GM12875 (cell line): ENCODE results near the gene ITGA1.

Experiments
- H3K4me3 ChIP-seq: one replicate; pipeline ENCODE4 v1.5.1; 2011; ENCODE audit warnings: low read depth, low read length, control low read depth
- TF ChIP-seq, protein P1 (sequence below): IDR thresholded peaks from 2 replicates; pipeline ENCODE4 v1.5.1; 2011; ENCODE audit warnings: low read depth, mild to moderate bottlenecking, control low read depth, inconsistent platforms, low read length, moderate library complexity, borderline replicate concordance; ENCODE audit not compliant: insufficient read depth

The ITGA1 gene

GRCh38 chr5:52898961-52899680 lies 111.4 kb downstream of the ITGA1 start:
- no peak overlapping the region for H3K4me3 ChIP-seq
- TF ChIP-seq, protein P1, sequence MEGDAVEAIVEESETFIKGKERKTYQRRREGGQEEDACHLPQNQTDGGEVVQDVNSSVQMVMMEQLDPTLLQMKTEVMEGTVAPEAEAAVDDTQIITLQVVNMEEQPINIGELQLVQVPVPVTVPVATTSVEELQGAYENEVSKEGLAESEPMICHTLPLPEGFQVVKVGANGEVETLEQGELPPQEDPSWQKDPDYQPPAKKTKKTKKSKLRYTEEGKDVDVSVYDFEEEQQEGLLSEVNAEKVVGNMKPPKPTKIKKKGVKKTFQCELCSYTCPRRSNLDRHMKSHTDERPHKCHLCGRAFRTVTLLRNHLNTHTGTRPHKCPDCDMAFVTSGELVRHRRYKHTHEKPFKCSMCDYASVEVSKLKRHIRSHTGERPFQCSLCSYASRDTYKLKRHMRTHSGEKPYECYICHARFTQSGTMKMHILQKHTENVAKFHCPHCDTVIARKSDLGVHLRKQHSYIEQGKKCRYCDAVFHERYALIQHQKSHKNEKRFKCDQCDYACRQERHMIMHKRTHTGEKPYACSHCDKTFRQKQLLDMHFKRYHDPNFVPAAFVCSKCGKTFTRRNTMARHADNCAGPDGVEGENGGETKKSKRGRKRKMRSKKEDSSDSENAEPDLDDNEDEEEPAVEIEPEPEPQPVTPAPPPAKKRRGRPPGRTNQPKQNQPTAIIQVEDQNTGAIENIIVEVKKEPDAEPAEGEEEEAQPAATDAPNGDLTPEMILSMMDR, result no peak

DNA sequence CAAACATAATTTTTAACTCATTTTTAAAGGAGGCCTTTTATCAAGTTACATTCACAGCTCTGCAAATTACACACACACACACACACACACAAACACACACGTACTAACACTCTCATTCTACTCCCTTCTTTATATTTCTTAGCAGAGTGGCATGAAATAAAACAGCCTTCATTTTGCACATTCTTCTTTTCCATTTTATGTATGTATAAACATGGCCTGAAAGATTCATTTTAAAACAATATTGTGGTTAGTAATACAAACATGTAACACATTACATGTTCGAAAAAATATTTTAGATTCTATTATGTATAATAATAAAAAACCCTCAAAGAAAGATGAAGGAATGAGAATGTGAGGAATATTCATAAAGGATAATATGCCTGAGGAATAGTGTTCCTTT lies 115.4 kb downstream of the ITGA1 start:
- H3K4me3 ChIP-seq, result no peak overlapping the region
- TF ChIP-seq, protein P1, result no peak

DNA sequence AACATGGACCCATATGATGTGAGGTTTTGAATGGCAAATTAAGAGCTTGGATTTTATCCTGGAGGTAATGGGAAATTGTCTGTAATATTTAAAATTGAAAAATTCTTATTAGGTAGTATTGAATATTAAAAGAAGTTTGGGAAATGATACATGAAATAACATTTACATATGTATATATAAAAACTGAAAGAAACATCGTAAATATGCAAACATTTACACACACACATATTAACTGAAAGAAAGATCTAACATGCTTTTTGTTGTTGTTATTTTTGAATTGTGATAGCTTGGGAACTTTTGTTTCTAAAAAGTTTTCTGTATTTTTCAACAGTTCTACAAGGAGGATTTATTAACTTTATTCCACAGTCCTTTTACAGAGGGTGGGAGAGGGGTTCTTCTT lies 118.6 kb downstream of the ITGA1 start:
- H3K4me3 ChIP-seq, result no peak overlapping the region
- TF ChIP-seq, protein P1, result no peak

DNA sequence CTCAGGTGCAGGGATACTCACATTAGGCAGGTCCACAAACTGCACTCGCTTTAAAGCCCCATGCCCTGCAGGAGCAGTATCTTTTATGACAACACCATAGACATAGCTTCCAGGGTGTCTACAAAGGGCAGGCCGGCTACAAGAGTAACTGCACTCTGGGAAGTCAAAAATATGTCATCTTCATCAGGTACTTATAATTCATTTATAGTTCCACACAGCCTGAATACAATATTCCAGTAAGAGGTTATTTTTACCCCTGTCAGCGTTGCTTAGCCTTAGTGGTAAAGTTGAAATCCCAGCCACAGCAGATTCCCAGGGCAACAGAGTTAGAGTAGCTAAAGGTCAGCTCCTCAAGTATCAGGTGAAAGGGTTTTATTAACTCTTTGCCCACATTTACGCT lies 119.1 kb downstream of the ITGA1 start:
- no peak overlapping the region for H3K4me3 ChIP-seq
- TF ChIP-seq, protein P1, result no peak

DNA sequence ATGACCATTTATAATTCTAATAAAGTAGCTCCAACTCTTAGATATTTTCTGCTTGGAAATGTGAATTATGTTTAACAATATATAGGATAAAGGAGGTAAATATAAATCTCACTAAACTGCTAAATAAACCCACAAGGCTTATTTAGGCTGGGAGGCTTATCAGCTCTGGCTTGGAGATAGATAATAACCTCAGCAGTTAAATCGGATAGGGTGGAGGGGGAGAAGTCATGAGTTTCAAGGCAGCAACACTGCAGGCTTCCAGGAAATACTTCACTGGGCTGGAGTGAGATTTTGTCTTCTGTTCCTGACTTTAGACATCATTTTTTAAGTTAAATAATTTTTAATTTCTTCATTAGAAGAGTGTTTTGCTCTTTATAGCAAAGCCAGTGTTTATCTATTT lies 121.5 kb downstream of the ITGA1 start:
- TF ChIP-seq, protein P1, result no peak
- H3K4me3 ChIP-seq, result no peak overlapping the region

DNA sequence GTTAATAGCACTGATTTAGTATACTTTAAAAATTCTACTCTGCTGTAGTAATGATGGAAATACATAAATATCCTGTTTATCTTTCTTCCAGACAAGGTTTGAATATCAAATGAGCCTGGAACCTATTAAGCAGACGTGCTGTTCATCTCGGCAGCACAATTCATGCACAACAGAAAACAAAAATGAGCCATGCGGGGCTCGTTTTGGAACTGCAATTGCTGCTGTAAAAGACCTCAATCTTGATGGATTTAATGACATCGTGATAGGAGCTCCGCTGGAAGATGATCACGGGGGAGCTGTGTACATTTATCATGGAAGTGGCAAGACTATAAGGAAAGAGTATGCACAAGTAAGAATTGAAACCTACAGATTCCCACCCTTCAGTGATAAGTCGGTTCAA lies 122.4 kb downstream of the ITGA1 start:
- TF ChIP-seq, protein P1, result no peak

DNA sequence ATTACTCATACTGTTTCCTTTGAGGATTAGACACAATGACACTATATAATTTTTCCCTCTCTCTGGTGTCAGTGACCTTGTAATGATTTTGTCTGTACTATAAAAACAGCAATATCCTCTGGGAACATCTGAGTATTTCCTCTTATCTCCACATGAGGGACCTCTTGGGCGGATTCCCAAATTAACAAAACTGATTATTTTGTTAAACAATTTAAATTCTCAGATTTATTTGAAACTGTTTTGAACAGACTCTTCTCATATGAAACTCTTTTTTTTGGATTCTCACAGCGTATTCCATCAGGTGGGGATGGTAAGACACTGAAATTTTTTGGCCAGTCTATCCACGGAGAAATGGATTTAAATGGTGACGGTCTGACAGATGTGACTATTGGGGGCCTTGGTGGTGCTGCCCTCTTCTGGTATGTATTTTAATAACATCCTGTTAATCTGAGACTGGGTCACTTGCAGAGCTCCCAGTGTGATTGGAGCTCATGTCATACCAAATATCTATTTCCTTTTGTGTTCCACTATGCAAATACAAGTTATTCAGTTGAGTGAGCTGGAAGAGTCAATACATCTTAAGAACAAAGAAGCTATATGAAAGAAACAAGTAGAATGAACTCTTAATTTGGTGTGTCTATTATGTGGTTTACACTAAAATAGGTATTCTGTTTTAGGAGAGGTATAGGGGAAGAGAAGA lies 127.6 kb downstream of the ITGA1 start:
- H3K4me3 ChIP-seq, result no peak overlapping the region

More for the DNA sequence above, 122.4 kb downstream of the ITGA1 start:
- no peak overlapping the region for H3K4me3 ChIP-seq

More for the DNA sequence above, 127.6 kb downstream of the ITGA1 start:
- TF ChIP-seq, protein P1, result peak; percentile 51
